ENCODE results near the gene C1QTNF8.
"Not testable (repeated sequence)": the region's sequence is repeated elsewhere in the genome, so short reads cannot be mapped to it uniquely, and the experiment has no call there.

The C1QTNF8 gene

GRCh38 chr16:1092685-1093283 is 3.3 kb downstream of the C1QTNF8 start:
- not testable (repeated sequence) for DNase-seq

GRCh38 chr16:1091992-1092552 is 4.0 kb downstream of the C1QTNF8 start:
- DNase-seq: no peak

GRCh38 chr16:1090620-1091587 is 5.1 kb downstream of the C1QTNF8 start:
- DNase-seq: no peak

- no peak for DNase-seq
These were observed 6.0 kb downstream of the C1QTNF8 start for GRCh38 chr16:1089822-1090619.

GRCh38 chr16:1089439-1089821 is 6.6 kb downstream of the C1QTNF8 start:
- no peak for DNase-seq

GRCh38 chr16:1088295-1089170 is 7.5 kb downstream of the C1QTNF8 start:
- DNase-seq: no peak

GRCh38 chr16:1086443-1086842 is 9.6 kb downstream of the C1QTNF8 start:
- DNase-seq: not testable (repeated sequence)

- DNase-seq: no peak
These were observed 11.1 kb downstream of the C1QTNF8 start for GRCh38 chr16:1084971-1085370.

- DNase-seq: no peak
These were observed 12.9 kb downstream of the C1QTNF8 start for GRCh38 chr16:1082952-1083675.

GRCh38 chr16:1082266-1082951 is 13.6 kb downstream of the C1QTNF8 start:
- DNase-seq: no peak

GRCh38 chr16:1081734-1082265 is 14.2 kb downstream of the C1QTNF8 start:
- DNase-seq: no peak

- no peak for DNase-seq
These were observed 15.0 kb downstream of the C1QTNF8 start for GRCh38 chr16:1080801-1081733.

GRCh38 chr16:1079786-1080525 is 16.1 kb downstream of the C1QTNF8 start:
- DNase-seq: no peak

GRCh38 chr16:1079341-1079740 is 16.7 kb downstream of the C1QTNF8 start:
- no peak for DNase-seq

GRCh38 chr16:1078579-1079021 is 17.4 kb downstream of the C1QTNF8 start:
- peak in 1 of 2 experiments; percentile 45 for DNase-seq

- DNase-seq: no peak
These were observed 18.0 kb downstream of the C1QTNF8 start for GRCh38 chr16:1077877-1078578.

GRCh38 chr16:1076801-1077576 is 19.1 kb downstream of the C1QTNF8 start:
- DNase-seq: no peak

All from NCI-H524 (cell line).